HCT116 (cell line): Measurements from ENCODE around the gene ZNF628. TPM values are rescaled to one million over a fixed set of nuclear protein-coding genes. Genes with fewer than 3 reads are reported as not detected.

Experiments
- ATAC-seq: fragments of 200-7000 bp; cut with Tn5 transposase; 2 replicates; pipeline ENCODE4 v1.9.1; 2020; ENCODE audit warnings: mild to moderate bottlenecking, moderate library complexity
- BruUV-seq: library from RNA; stranded (reverse); fragments of 400-500 nt; replicated peaks from 2 replicates; lab custom pipeline; 2021; lab: Mats Ljungman, UMichigan
- CTCF ChIA-PET: fragments of 300-600 bp; sonication (Branson Sonifier 250); formaldehyde crosslinking; loops from one replicate; lab custom pipeline; 2021; ENCODE audit warnings: antibody characterized with exemption; lab: Charles Lee
- POLR2A ChIA-PET: fragments of 300-600, 350-600 bp; sonication (Branson Sonifier 250); formaldehyde crosslinking; loops from one replicate; lab custom pipeline; 2021; ENCODE audit warnings: antibody characterized with exemption; lab: Charles Lee
- RAD21 ChIA-PET, 2 experiments: fragments of 300-600 bp; sonication (Branson Sonifier 250); formaldehyde crosslinking; loops; one replicate each; lab custom pipeline; 2023; ENCODE audit warnings: low total read pairs in 2 of 2; ENCODE audit not compliant: uncharacterized antibody in 2 of 2, unreplicated experiment in 2 of 2, low non-redundant PET in 1 of 2; lab: Charles Lee
- DNase-seq: peaks from one replicate; pipeline ENCODE4 v3.0.0-alpha.2; 2010; ENCODE audit warnings: low read depth, low spot score
- H2AFZ ChIP-seq: fragments of 200-600 bp; shearing (Covaris generic), sonication (generic); 2 replicates; pipeline ENCODE4 v1.6.1; 2017; ENCODE audit warnings: low read depth, mixed run types, mixed read lengths, antibody characterized with exemption, low read length; ENCODE audit not compliant: poor library complexity, severe bottlenecking
- H3K27ac ChIP-seq: 2 replicates; pipeline ENCODE4 v1.5.1; 2012; ENCODE audit warnings: low read depth, low read length
- H3K27me3 ChIP-seq: fragments of 200-600 bp; sonication (generic); 2 replicates; pipeline ENCODE4 v1.6.1; 2016; ENCODE audit warnings: mixed run types, low read length, mixed read lengths; ENCODE audit not compliant: insufficient read depth
- H3K36me3 ChIP-seq, 2 experiments: fragments of 200-500 bp in 1 of 2; fragments of 200-600 bp in 1 of 2; sonication (Bioruptor generic) in 1 of 2; sonication (generic) in 1 of 2; 2 replicates each; pipeline versions ENCODE4 v1.5.1 to v1.6.1; 2014 to 2016; ENCODE audit warnings: low read length in 2 of 2, inconsistent platforms in 1 of 2, mixed read lengths in 1 of 2, mixed run types in 1 of 2; ENCODE audit not compliant: insufficient read depth in 2 of 2, control insufficient read depth in 1 of 2
- H3K4me1 ChIP-seq, 2 experiments: fragments of 200-600 bp in 1 of 2; sonication (generic) in 1 of 2; 2 replicates each; pipeline versions ENCODE4 v1.5.1 to v1.6.1; 2012 to 2017; ENCODE audit warnings: low read length in 2 of 2, inconsistent platforms in 1 of 2, mild to moderate bottlenecking in 1 of 2, mixed read lengths in 1 of 2, mixed run types in 1 of 2, moderate library complexity in 1 of 2; ENCODE audit not compliant: insufficient read depth in 2 of 2, control insufficient read depth in 1 of 2
- H3K4me2 ChIP-seq: fragments of 200-600 bp; sonication (generic); 2 replicates; pipeline ENCODE4 v1.6.1; 2017; ENCODE audit warnings: mixed run types, low read length, mixed read lengths
- H3K4me3 ChIP-seq, 2 experiments: fragments of 200-600 bp in 1 of 2; sonication (generic) in 1 of 2; replicated peaks in 1 of 2; 2 replicates each; pipeline ENCODE4 v1.5.1; 2011 to 2016; ENCODE audit warnings: low read length in 2 of 2, control low read depth in 1 of 2, low read depth in 1 of 2, mild to moderate bottlenecking in 1 of 2, mixed read lengths in 1 of 2, mixed run types in 1 of 2
- H3K79me2 ChIP-seq: fragments of 200-600 bp; sonication (generic); 2 replicates; pipeline ENCODE4 v1.6.1; 2017; ENCODE audit warnings: mild to moderate bottlenecking, mixed run types, low read length, moderate library complexity, mixed read lengths; ENCODE audit not compliant: insufficient read depth
- H3K9ac ChIP-seq: fragments of 200-600 bp; sonication (generic); 2 replicates; pipeline ENCODE4 v1.6.1; 2016; ENCODE audit warnings: low read length, mixed read lengths
- H3K9me2 ChIP-seq: fragments of 200-600 bp; sonication (generic), shearing (Covaris generic); 2 replicates; pipeline ENCODE4 v1.6.1; 2017; ENCODE audit warnings: mixed run types, mild to moderate bottlenecking, moderate library complexity; ENCODE audit not compliant: insufficient read depth
- H3K9me3 ChIP-seq, 2 experiments: fragments of 200-500 bp in 1 of 2; fragments of 200-600 bp in 1 of 2; sonication (Bioruptor generic) in 1 of 2; sonication (generic) in 1 of 2; 2 replicates each; pipeline ENCODE4 v1.6.1; 2014 to 2017; ENCODE audit warnings: low read length in 2 of 2, mixed read lengths in 2 of 2, inconsistent platforms in 1 of 2, low read depth in 1 of 2, mild to moderate bottlenecking in 1 of 2, mixed run types in 1 of 2, moderate library complexity in 1 of 2; ENCODE audit not compliant: control insufficient read depth in 1 of 2, insufficient read depth in 1 of 2
- H4K20me1 ChIP-seq: fragments of 200-600 bp; sonication (generic), shearing (Covaris generic); 2 replicates; pipeline ENCODE4 v1.6.1; 2017; ENCODE audit warnings: mixed run types, mild to moderate bottlenecking, moderate library complexity; ENCODE audit not compliant: insufficient read depth
- CBX3 ChIP-seq: IDR thresholded peaks from 2 replicates; pipeline ENCODE4 v1.6.1; 2012; ENCODE audit warnings: low read depth
- CEBPB ChIP-seq: IDR thresholded peaks from 2 replicates; pipeline ENCODE4 v1.6.1; 2012; ENCODE audit warnings: low read depth
- EGR1 ChIP-seq: IDR thresholded peaks from 2 replicates; pipeline ENCODE4 v1.6.1; 2012; ENCODE audit warnings: low read depth
- EZH2 ChIP-seq: fragments of 200-600 bp; sonication (generic); IDR thresholded peaks from 2 replicates; pipeline ENCODE4 v1.6.1; 2017; ENCODE audit warnings: antibody characterized with exemption, mixed run types
- FOSL1 ChIP-seq: IDR thresholded peaks from 2 replicates; pipeline ENCODE4 v1.6.1; 2012; ENCODE audit warnings: low read depth
- MAX ChIP-seq: IDR thresholded peaks from 2 replicates; pipeline ENCODE4 v1.6.1; 2012
- POLR2A ChIP-seq: IDR thresholded peaks from 2 replicates; pipeline ENCODE4 v1.7.0; 2011; ENCODE audit warnings: borderline replicate concordance; ENCODE audit not compliant: insufficient read depth, insufficient read length; ENCODE audit errors: extremely low read depth
- POLR2AphosphoS5 ChIP-seq: IDR thresholded peaks from 2 replicates; pipeline ENCODE4 v1.6.1; 2011; ENCODE audit warnings: mild to moderate bottlenecking, low read depth, low read length, moderate library complexity
- RAD21 ChIP-seq: IDR thresholded peaks from 2 replicates; pipeline ENCODE4 v1.6.1; 2012; ENCODE audit warnings: low read depth, mild to moderate bottlenecking
- REST ChIP-seq: IDR thresholded peaks from 2 replicates; pipeline ENCODE4 v1.6.1; 2012; ENCODE audit warnings: low read depth
- SRF ChIP-seq: IDR thresholded peaks from 2 replicates; pipeline ENCODE4 v1.6.1; 2012; ENCODE audit warnings: low read depth
- TCF7L2 ChIP-seq: IDR thresholded peaks from 2 replicates; pipeline ENCODE4 v1.7.0; 2011; ENCODE audit warnings: borderline replicate concordance, inconsistent platforms; ENCODE audit not compliant: insufficient read depth, insufficient read length; ENCODE audit errors: extremely low read depth
- YY1 ChIP-seq: IDR thresholded peaks from 2 replicates; pipeline ENCODE4 v1.6.1; 2011; ENCODE audit warnings: low read length, low read depth, moderate library complexity, mild to moderate bottlenecking; ENCODE audit not compliant: insufficient replicate concordance; ENCODE audit errors: extremely low read depth
- ZBTB33 ChIP-seq: IDR thresholded peaks from 2 replicates; pipeline ENCODE4 v1.6.1; 2011; ENCODE audit warnings: mild to moderate bottlenecking, low read length, moderate library complexity; ENCODE audit not compliant: insufficient replicate concordance; ENCODE audit errors: extremely low read depth
- ZFX ChIP-seq: fragments of 450-650 bp; IDR thresholded peaks from 2 replicates; pipeline ENCODE4 v1.6.1; 2017
- ZNF274 ChIP-seq: fragments of 200-500 bp; sonication (Bioruptor generic); IDR thresholded peaks from 2 replicates; pipeline ENCODE4 v1.6.1; 2014; ENCODE audit warnings: mild to moderate bottlenecking, low read depth, low read length, inconsistent platforms
- intact Hi-C: fragments of 100-400 bp; cut with micrococcal nuclease; formaldehyde crosslinking; loops from 2 replicates; pipeline ENCODE4 v1.10.0; 2022
- total RNA-seq: library from RNA; stranded (reverse); gene quantifications from one replicate; pipeline ENCODE4 v1.2.1, GENCODE V29; 2021; ENCODE audit not compliant: unreplicated experiment

ZNF628 gene
- total RNA-seq, 1 experiment from 2014 or later: 14.9 TPM

- Histone ChIP-seq H3K27ac (no peak overlapping the region), H3K4me3 (no peak overlapping the region), H3K79me2 (peaks cover 12% of the 10 kb centered on the region; the same call in 1 of the 2 replicates), H3K4me1 (peaks cover 9 to 20% of the 10 kb centered on the region in 2 experiments), H2AFZ (no peak overlapping the region), H3K9ac (no peak overlapping the region), H3K4me2 (no peak overlapping the region), H3K36me3 (no peaks in the 10 kb centered on the region; a peak in 1 of 4 replicates), H4K20me1 (no peaks in the 10 kb centered on the region), H3K9me3 (no peaks in the 10 kb centered on the region), H3K27me3 (no peaks in the 10 kb centered on the region), H3K9me2 (no peaks in the 10 kb centered on the region)
- ChIA-PET POLR2A (no interaction called here), CTCF (no interaction called here), RAD21 (no interaction called here)
- TF ChIP-seq ZNF274 (no peak), RAD21 (no peak), MAX (no peak), ZFX (no peak), SRF (no peak), TCF7L2 (no peak), CBX3 (no peak), POLR2AphosphoS5 (no peak), EGR1 (no peak), REST (no peak), CEBPB (no peak), EZH2 (no peak), FOSL1 (no peak), ZBTB33 (no peak), YY1 (no peak), POLR2A (no peak)
- DNase-seq: no peak
- no peak for ATAC-seq
- BruUV-seq: no TSS peak
- intact Hi-C loops: no loop called here
These were observed 16.9 kb upstream of the ZNF628 start for GRCh38 chr19:55459551-55459949.
